Transverse colon (tissue), 4 donors: ENCODE measurements around the gene TBCD. TPM values are rescaled to one million over a fixed set of nuclear protein-coding genes. Genes with fewer than 3 reads are reported as not detected.

Experiments used
- DNase-seq: peaks from one replicate; pipeline ENCODE4 v3.0.0-alpha.2; 2019
- H3K27ac ChIP-seq, 4 donors: fragments of 200-600 bp; sonication (generic); 2 replicates each; pipeline ENCODE4 v1.5.1; 2016 to 2018; ENCODE audit warnings: inconsistent platforms in 4 of 4
- H3K27me3 ChIP-seq: fragments of 200-600 bp; sonication (generic); 2 replicates; pipeline ENCODE4 v1.5.1; 2017; ENCODE audit warnings: inconsistent platforms
- H3K36me3 ChIP-seq, 4 donors: fragments of 200-600 bp; sonication (generic); 2 replicates each; pipeline ENCODE4 v1.5.1; 2017 to 2019; ENCODE audit warnings: inconsistent platforms in 4 of 4
- H3K4me1 ChIP-seq, 4 donors: fragments of 200-600 bp; sonication (generic); 2 replicates each; pipeline ENCODE4 v1.5.1; 2017 to 2020; ENCODE audit warnings: inconsistent platforms in 4 of 4
- H3K4me3 ChIP-seq, 4 donors: fragments of 200-600 bp; sonication (generic); 1 replicate in 1 of 4; 2 replicates in 3 of 4; pipeline versions ENCODE4 v1.5.1 to v1.6.1; 2017 to 2019; ENCODE audit warnings: inconsistent platforms in 4 of 4
- H3K9me3 ChIP-seq, 2 donors: fragments of 200-600 bp; sonication (generic); 2 replicates each; pipeline ENCODE4 v1.5.1; 2017 to 2019; ENCODE audit warnings: inconsistent platforms in 2 of 2
- EP300 ChIP-seq: sonication (generic); formaldehyde crosslinking; IDR thresholded peaks from one replicate; pipeline ENCODE4 v1.6.1; 2017; ENCODE audit warnings: antibody characterized with exemption, low read depth
- POLR2A ChIP-seq: fragments of 450-650 bp; IDR thresholded peaks from one replicate; pipeline ENCODE4 v1.6.1; 2016; ENCODE audit warnings: antibody characterized with exemption, mild to moderate bottlenecking, moderate library complexity
- POLR2AphosphoS5 ChIP-seq, 3 donors: sonication (generic); formaldehyde crosslinking; IDR thresholded peaks; one replicate each; pipeline ENCODE4 v1.6.1; 2016; ENCODE audit warnings: antibody characterized with exemption in 3 of 3
- WGBS, 2 donors: methylation state at CpG; one replicate each; pipeline ENCODE4 v1.1.5; 2018; ENCODE audit warnings: low coverage in 1 of 2; 5-methylcytosine and 5-hydroxymethylcytosine counted together
- in situ Hi-C, 4 donors: fragments of 200-750 bp; cut with MboI; loops; one replicate each; pipeline versions ENCODE4 v1.15.0 to v1.15.1; 2017; ENCODE audit warnings: low sequenced_read_pairs in 3 of 4, low pct_ligation_motif_present in 1 of 4, low pct_unique_long_range_greater_than_20kb in 1 of 4
- intact Hi-C: fragments of 100-400 bp; cut with DNase I; formaldehyde crosslinking; loops from one replicate; pipeline ENCODE4 v1.15.1; 2023; ENCODE audit warnings: low total_unique reads
- total RNA-seq, 4 donors: library from RNA; depleted of rRNA; stranded (reverse); fragments of >200 nt; gene quantifications; one replicate each; pipeline ENCODE4 v1.1.0, GENCODE V29; 2016
- TF ChIP-seq, protein P1 (sequence below), 5 experiments: fragments of 200-600 bp in 3 of 5; fragments of 450-650 bp in 2 of 5; sonication (generic) in 3 of 5; IDR thresholded peaks; 1 replicate in 2 of 5; 2 replicates in 3 of 5; pipeline ENCODE4 v1.5.1; 2016 to 2017; ENCODE audit warnings: antibody characterized with exemption in 5 of 5, inconsistent platforms in 3 of 5, mild to moderate bottlenecking in 2 of 5, moderate library complexity in 1 of 5

The TBCD gene
- total RNA-seq, 4 donors from 2014 or later, result 38.6 to 104 (median 39.8) TPM

GRCh38 chr17:82734987-82735866, 16.6 kb upstream of the TBCD start, which contains the start of gene FN3K:
TSS of gene FN3K (plus strand) at chr17:82735615. CDS start at chr17:82735637, 22 bp downstream.
- in situ Hi-C loops, result no loop called here
- DNase-seq, result peak; percentile 73

DNA sequence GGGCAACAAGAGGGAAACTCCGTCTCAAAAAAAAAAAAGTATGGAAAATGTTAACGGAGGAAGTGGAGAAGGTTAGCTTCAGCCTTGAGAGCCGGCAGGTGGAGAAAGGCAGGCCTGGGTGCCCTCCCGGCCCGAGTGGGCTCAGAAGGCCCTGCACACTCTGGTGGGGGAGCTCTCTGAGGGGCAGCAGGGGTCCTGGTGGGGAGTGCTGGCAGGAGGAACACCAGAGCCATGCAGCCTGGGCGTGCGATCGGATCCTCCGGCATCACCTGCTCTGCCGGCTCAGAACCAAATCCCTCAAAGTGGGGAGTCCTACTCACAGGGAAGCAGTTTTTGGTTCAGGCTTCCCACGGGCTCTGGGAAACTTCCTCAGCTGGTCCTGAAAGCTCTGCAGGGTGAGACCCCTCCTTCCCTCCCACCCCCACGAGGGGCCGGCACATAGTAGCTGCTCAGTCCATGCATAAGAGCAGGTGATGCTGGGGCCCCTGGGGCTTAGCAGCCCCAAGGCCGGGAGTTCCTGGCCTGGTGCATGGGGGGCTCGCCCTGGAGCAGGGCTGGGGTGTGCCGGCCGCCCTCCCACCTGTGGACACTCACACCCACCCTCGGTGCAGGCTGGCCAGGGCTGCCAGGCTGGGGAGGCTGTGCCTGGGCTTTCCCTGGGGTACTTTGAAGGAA, 15.2 kb upstream of the TBCD start:
- no peak for DNase-seq
- Histone ChIP-seq H3K27ac (peak overlapping the region in 3 of 4 donors; percentile 77 to 89 (median 89)), H3K36me3 (peaks cover 0 to 22% (median 11%) of the 10 kb centered on the region in 4 donors), H3K27me3 (no peaks in the 10 kb centered on the region), H3K9me3 (no peaks in the 10 kb centered on the region), H3K4me3 (peak overlapping the region in 3 of 4 donors; percentile 68 to 83 (median 75)), H3K4me1 (peaks cover 0 to 14% (median 12%) of the 10 kb centered on the region in 4 donors)
- 81 to 82% methylated on average over 5 to 18 of the region's 18 CpGs for WGBS, 2 donors
- intact Hi-C loops, result no loop called here
- in situ Hi-C loops, result no loop called here
- no peak for TF ChIP-seq EP300
- TF ChIP-seq, protein P1, sequence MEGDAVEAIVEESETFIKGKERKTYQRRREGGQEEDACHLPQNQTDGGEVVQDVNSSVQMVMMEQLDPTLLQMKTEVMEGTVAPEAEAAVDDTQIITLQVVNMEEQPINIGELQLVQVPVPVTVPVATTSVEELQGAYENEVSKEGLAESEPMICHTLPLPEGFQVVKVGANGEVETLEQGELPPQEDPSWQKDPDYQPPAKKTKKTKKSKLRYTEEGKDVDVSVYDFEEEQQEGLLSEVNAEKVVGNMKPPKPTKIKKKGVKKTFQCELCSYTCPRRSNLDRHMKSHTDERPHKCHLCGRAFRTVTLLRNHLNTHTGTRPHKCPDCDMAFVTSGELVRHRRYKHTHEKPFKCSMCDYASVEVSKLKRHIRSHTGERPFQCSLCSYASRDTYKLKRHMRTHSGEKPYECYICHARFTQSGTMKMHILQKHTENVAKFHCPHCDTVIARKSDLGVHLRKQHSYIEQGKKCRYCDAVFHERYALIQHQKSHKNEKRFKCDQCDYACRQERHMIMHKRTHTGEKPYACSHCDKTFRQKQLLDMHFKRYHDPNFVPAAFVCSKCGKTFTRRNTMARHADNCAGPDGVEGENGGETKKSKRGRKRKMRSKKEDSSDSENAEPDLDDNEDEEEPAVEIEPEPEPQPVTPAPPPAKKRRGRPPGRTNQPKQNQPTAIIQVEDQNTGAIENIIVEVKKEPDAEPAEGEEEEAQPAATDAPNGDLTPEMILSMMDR (IDR thresholded peaks at IDR 0.05), result no peak
- TF ChIP-seq POLR2A, result no peak
- no peak for TF ChIP-seq POLR2AphosphoS5 (IDR thresholded peaks at IDR 0.05)

More at GRCh38 chr17:82734987-82735866, 16.6 kb upstream of the TBCD start, which contains the start of gene FN3K:
- H3K27ac ChIP-seq, result peak within 1 kb of the TSS; percentile 77 to 89 (median 84)
- H3K36me3 ChIP-seq, result peaks cover 0 to 7% (median 3%) of the 10 kb centered on the region in 4 donors
- no peaks in the 10 kb centered on the region for H3K9me3 ChIP-seq
- intact Hi-C loops, result loop anchor here (2.0 kb wide), 1 partner anchor 66 kb away; no protein-coding TSS in a partner anchor
- peak; percentile 40 to 61 (median 57) for TF ChIP-seq POLR2AphosphoS5 (IDR thresholded peaks at IDR 0.05)
- TF ChIP-seq, protein P1 (IDR thresholded peaks at IDR 0.05), result no peak
- peak; percentile 43 for TF ChIP-seq POLR2A
- peak; percentile 68 for TF ChIP-seq EP300
- H3K27me3 ChIP-seq, result no peaks in the 10 kb centered on the region
- peaks cover 0 to 14% (median 12%) of the 10 kb centered on the region in 4 donors for H3K4me1 ChIP-seq
- WGBS, 2 donors, result 7% methylated on average over 48 of the region's 101 CpGs; no CpG with 5 or more reads in 1 of the 2 donors
- peak within 1 kb of the TSS; percentile 67 to 83 (median 72) for H3K4me3 ChIP-seq

DNA sequence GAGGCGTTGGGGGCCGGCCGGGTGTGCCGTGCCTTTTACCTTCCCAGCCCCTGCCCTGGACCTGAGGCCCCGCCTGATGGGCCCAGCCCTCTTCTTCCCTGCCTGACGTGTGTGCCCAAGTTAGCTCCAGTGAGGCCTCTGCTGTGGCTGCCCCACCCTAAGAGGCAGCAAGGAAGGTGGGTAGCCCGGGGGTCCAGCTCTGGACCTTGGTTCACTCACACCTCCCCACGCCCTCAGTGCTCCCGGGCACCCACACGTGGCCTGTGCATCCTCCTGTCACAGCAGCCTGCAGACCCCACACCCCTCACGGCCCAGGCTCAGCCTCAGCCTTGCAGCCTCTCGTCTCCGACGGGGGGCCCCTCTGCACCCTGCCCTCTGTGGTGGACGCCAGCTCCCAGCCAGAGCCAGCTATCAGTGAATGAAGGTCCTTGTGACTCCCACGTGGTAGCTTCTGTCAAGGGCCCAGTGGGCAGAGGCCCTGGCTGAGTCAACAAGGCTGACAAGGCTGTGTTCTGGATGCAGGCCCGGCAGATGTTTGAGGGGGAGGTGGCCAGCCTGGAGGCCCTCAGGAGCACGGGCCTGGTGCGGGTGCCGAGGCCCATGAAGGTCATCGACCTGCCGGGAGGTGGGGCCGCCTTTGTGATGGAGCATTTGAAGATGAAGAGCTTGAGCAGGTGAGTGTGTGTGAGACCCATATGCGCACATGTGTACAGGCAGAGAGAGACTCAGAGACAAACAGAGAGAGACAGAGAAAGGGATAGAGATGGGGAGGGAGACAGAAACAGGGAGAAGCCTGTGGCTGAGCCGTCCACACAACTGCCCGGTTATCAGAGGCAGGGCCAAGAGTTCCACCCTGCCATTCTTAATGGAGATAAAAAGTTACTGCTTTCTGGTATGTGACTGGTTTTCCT, 13.6 kb upstream of the TBCD start:
- Histone ChIP-seq H3K27me3 (no peaks in the 10 kb centered on the region), H3K9me3 (no peaks in the 10 kb centered on the region), H3K4me3 (no peak overlapping the region), H3K27ac (no peak overlapping the region), H3K4me1 (peaks cover 0 to 14% (median 12%) of the 10 kb centered on the region in 4 donors), H3K36me3 (peaks cover 0 to 33% (median 15%) of the 10 kb centered on the region in 4 donors)
- WGBS, 2 donors, result 83 to 90% methylated on average over 2 to 26 of the region's 26 CpGs
- TF ChIP-seq, protein P1 (IDR thresholded peaks at IDR 0.05), result no peak
- TF ChIP-seq POLR2A, result no peak
- no peak for TF ChIP-seq EP300
- no peak for TF ChIP-seq POLR2AphosphoS5 (IDR thresholded peaks at IDR 0.05)
- in situ Hi-C loops (no loop called here), intact Hi-C loops (no loop called here)
- no peak for DNase-seq
